Neural progenitor cell (in vitro differentiated cells): Measurements from ENCODE around the gene HMGN1. TPM values are rescaled to one million over a fixed set of nuclear protein-coding genes. Genes with fewer than 3 reads are reported as not detected.

Experiments
- DNase-seq: peaks from one replicate; pipeline ENCODE4 v3.0.0-alpha.2; 2016; ENCODE audit warnings: low spot score
- H2AFZ ChIP-seq: fragments of 200-600 bp; sonication (generic); replicated peaks from 2 replicates; pipeline ENCODE4 v1.6.1; 2016; ENCODE audit warnings: antibody characterized with exemption
- H3F3A ChIP-seq: fragments of 200-600 bp; sonication (generic); 2 replicates; pipeline ENCODE4 v1.6.1; 2016; ENCODE audit warnings: antibody characterized with exemption, low read depth
- H3K27ac ChIP-seq: fragments of 200-600 bp; sonication (generic); 2 replicates; pipeline ENCODE4 v1.5.1; 2016; ENCODE audit warnings: mild to moderate bottlenecking
- H3K27me3 ChIP-seq: fragments of 200-600 bp; sonication (generic); 2 replicates; pipeline ENCODE4 v1.6.1; 2016; ENCODE audit warnings: mild to moderate bottlenecking, moderate library complexity
- H3K36me3 ChIP-seq: fragments of 200-600 bp; sonication (generic); 2 replicates; pipeline ENCODE4 v1.5.1; 2016
- H3K4me1 ChIP-seq: fragments of 200-600 bp; sonication (generic); 2 replicates; pipeline ENCODE4 v1.6.1; 2016; ENCODE audit warnings: mixed run types
- H3K4me2 ChIP-seq: fragments of 200-600 bp; sonication (generic); 2 replicates; pipeline ENCODE4 v1.6.1; 2016
- H3K4me3 ChIP-seq: fragments of 200-600 bp; sonication (generic); 2 replicates; pipeline ENCODE4 v1.5.1; 2016
- H3K79me2 ChIP-seq: fragments of 200-600 bp; sonication (generic); 2 replicates; pipeline ENCODE4 v1.6.1; 2016; ENCODE audit warnings: low read depth
- H3K9ac ChIP-seq: fragments of 200-600 bp; sonication (generic); 2 replicates; pipeline ENCODE4 v1.6.1; 2016
- H3K9me3 ChIP-seq: fragments of 200-600 bp; sonication (generic); 2 replicates; pipeline ENCODE4 v1.5.1; 2016; ENCODE audit warnings: low read depth
- H4K20me1 ChIP-seq: fragments of 200-600 bp; sonication (generic); 2 replicates; pipeline ENCODE4 v1.6.1; 2016; ENCODE audit warnings: low read depth
- H3K27ac Mint-ChIP-seq: 3 replicates; pipeline ENCODE4 v1.8.0; 2021; ENCODE audit warnings: mixed read lengths
- H3K27me3 Mint-ChIP-seq: 2 replicates; pipeline ENCODE4 v1.8.0; 2022; ENCODE audit warnings: low read depth, mild to moderate bottlenecking, inconsistent platforms, moderate library complexity, mixed read lengths; ENCODE audit not compliant: insufficient read depth
- H3K36me3 Mint-ChIP-seq: 3 replicates; pipeline ENCODE4 v1.8.0; 2021; ENCODE audit warnings: mixed read lengths
- H3K4me1 Mint-ChIP-seq: 3 replicates; pipeline ENCODE4 v1.8.0; 2021; ENCODE audit warnings: mixed read lengths
- H3K4me3 Mint-ChIP-seq: 3 replicates; pipeline ENCODE4 v1.8.0; 2021; ENCODE audit warnings: mild to moderate bottlenecking, moderate library complexity, mixed read lengths
- H3K9me3 Mint-ChIP-seq: 3 replicates; pipeline ENCODE4 v1.8.0; 2020; ENCODE audit warnings: mixed read lengths
- EZH2 ChIP-seq: fragments of 200-600 bp; sonication (generic); IDR thresholded peaks from 2 replicates; pipeline ENCODE4 v1.6.1; 2017; ENCODE audit warnings: antibody characterized with exemption, mild to moderate bottlenecking, moderate library complexity
- EZH2phosphoT487 ChIP-seq: fragments of 200-600 bp; sonication (generic); IDR thresholded peaks from 2 replicates; pipeline ENCODE4 v1.6.1; 2017; ENCODE audit warnings: antibody characterized with exemption
- total RNA-seq: library from RNA; depleted of rRNA; stranded (reverse); fragments of >200 nt; gene quantifications from 2 replicates; pipeline ENCODE4 v1.2.3, GENCODE V29; 2015; ENCODE audit warnings: low replicate concordance
- TF ChIP-seq, protein P1 (sequence below): fragments of 200-600 bp; sonication (generic); IDR thresholded peaks from 2 replicates; pipeline ENCODE4 v1.5.1; 2017; ENCODE audit warnings: antibody characterized with exemption, mild to moderate bottlenecking

HMGN1 gene
- total RNA-seq, 1 donor from 2014 or later: 903 TPM

DNA sequence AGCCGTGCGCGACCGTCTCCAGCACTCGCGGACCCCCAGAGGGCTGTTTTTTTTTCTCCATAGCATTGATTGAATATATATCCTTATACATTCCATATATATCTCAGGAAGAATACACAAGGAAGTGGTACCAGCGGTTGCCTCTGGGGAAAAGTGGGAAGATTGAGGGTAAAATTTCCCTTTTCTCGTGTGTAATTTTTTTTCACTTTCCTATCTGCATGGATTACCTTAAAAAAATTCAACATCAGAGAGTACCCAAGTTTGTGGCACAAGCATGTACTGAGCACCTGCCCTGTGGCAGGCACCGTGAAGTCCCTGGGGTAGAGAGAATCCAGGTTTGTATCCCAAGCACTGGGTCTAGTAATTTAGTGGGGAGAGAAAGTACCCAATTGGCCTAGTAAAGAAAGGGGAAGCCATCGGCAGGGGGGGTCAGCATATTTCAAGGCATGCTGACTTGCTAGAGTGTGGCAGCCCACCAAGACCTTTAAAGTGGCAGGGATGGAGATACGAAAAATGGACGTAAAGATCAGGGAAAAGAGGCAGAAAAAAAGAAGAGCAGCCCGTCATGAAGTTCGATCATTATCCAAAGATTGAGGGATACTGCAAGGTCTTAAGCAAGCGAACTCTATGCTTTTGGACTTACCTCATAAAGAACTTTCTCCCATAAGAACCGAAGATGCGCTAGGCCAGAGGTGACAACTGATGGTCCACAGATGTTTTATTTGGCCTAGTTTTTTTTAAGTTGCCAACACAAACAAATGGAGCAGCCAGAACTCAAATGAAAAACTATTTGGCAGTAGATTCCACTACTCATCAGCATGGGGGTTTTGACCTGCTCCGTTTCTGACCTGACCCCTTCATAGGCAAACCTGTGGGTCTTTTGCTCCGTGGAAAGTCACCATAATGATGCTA, 1.5 kb upstream of the HMGN1 start:
- peaks cover 21% of the 10 kb centered on the region for H3K36me3 Mint-ChIP-seq
- Histone ChIP-seq H3K9ac (peak overlapping the region; percentile 35), H2AFZ (peak overlapping the region; percentile 97), H3K27ac (peak overlapping the region; percentile 88), H3K4me2 (peak overlapping the region; percentile 82), H3K27me3 (no peaks in the 10 kb centered on the region), H3F3A (peaks cover 23% of the 10 kb centered on the region), H3K4me1 (peaks cover 18% of the 10 kb centered on the region), H3K9me3 (no peaks in the 10 kb centered on the region), H3K36me3 (peaks cover 20% of the 10 kb centered on the region), H3K4me3 (peak overlapping the region; percentile 92), H4K20me1 (peaks cover 30% of the 10 kb centered on the region), H3K79me2 (peaks cover 31% of the 10 kb centered on the region)
- no peak for TF ChIP-seq EZH2
- TF ChIP-seq, protein P1, sequence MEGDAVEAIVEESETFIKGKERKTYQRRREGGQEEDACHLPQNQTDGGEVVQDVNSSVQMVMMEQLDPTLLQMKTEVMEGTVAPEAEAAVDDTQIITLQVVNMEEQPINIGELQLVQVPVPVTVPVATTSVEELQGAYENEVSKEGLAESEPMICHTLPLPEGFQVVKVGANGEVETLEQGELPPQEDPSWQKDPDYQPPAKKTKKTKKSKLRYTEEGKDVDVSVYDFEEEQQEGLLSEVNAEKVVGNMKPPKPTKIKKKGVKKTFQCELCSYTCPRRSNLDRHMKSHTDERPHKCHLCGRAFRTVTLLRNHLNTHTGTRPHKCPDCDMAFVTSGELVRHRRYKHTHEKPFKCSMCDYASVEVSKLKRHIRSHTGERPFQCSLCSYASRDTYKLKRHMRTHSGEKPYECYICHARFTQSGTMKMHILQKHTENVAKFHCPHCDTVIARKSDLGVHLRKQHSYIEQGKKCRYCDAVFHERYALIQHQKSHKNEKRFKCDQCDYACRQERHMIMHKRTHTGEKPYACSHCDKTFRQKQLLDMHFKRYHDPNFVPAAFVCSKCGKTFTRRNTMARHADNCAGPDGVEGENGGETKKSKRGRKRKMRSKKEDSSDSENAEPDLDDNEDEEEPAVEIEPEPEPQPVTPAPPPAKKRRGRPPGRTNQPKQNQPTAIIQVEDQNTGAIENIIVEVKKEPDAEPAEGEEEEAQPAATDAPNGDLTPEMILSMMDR: no peak
- no peak for TF ChIP-seq EZH2phosphoT487
- H3K27me3 Mint-ChIP-seq: peaks cover 2% of the 10 kb centered on the region
- H3K9me3 Mint-ChIP-seq: peaks cover 8% of the 10 kb centered on the region
- peaks cover 26% of the 10 kb centered on the region for H3K4me1 Mint-ChIP-seq
- H3K4me3 Mint-ChIP-seq: peak overlapping the region; percentile 88
- H3K27ac Mint-ChIP-seq: peak overlapping the region; percentile 2
- no peak for DNase-seq

DNA sequence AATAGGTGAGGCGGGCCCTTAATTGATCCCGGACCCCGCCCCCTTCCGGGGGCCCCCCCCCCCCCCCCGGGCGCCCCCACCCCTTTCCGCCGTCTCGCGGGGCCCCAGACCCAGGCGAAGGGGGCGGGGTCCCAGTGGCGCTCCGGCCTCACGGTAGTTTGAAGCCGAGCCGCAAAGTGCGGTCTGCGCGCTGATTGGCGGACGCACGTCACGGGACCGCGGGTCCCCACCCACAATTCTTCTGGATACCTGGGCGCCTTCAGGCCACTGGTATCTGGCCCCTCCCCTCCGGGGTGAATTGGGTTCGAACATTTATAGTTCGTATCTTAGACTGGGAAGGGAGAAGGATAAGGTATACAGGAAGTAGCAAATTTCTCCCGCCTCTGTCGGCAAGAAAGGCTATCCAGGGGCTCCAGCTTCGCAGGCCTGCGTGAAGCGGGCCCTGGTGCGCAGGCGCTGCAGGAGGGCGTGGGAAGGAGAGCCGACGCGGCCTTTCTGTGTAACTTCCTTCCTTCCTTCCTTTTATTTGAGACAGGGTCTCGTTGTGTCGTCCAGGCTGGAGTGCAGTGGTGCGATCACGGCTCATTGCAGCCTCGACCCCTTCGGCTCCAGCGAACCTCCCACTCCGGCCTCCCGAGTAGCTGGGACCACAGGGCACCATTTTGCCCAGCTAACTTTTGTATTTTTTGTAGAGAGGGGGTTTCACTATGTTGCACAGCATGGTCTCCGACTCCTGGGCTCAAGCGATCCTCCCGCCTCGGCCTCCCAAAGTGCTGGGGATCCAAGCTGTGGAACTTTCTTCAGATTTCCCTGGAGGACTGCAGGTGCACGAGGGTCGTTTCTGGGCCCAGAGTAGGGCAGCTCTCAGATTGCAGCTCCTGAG, 564 bp upstream of the HMGN1 start:
- peaks cover 39% of the 10 kb centered on the region for H4K20me1 ChIP-seq
- H2AFZ ChIP-seq: peak overlapping the region; percentile 97
- no peaks in the 10 kb centered on the region for H3K9me3 ChIP-seq
- peak overlapping the region; percentile 35 for H3K9ac ChIP-seq
- Mint-ChIP-seq H3K4me3 (peak overlapping the region; percentile 88), H3K4me1 (peaks cover 34% of the 10 kb centered on the region), H3K27ac (peak overlapping the region; percentile 78), H3K9me3 (peaks cover 6% of the 10 kb centered on the region), H3K27me3 (peaks cover 2% of the 10 kb centered on the region), H3K36me3 (peaks cover 28% of the 10 kb centered on the region)
- H3K4me2 ChIP-seq: peak overlapping the region; percentile 82
- H3K27ac ChIP-seq: peak overlapping the region; percentile 88
- peaks cover 30% of the 10 kb centered on the region for H3F3A ChIP-seq
- H3K36me3 ChIP-seq: peaks cover 24% of the 10 kb centered on the region
- TF ChIP-seq, protein P1: no peak
- no peak for TF ChIP-seq EZH2
- no peak for TF ChIP-seq EZH2phosphoT487
- H3K4me3 ChIP-seq: peak overlapping the region; percentile 92
- peak; percentile 99 for DNase-seq
- no peaks in the 10 kb centered on the region for H3K27me3 ChIP-seq
- peaks cover 21% of the 10 kb centered on the region for H3K4me1 ChIP-seq
- H3K79me2 ChIP-seq: peaks cover 40% of the 10 kb centered on the region

DNA sequence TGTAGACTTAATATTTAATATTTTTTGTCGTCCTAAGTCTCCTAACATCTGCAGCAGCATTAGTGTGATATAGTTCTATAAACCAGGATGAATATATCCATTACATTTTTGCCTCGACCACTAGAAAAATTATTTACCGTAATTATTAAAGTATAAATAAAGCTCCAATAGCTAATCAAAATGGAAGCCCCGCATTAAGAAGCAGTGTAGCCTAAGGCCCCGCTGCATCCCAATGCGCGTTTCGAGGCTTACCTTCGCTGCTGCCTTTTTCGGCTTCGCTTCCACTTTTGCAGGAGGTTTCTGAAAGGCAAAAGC, 891 bp downstream of the HMGN1 start:
- Histone ChIP-seq H3K9me3 (no peaks in the 10 kb centered on the region), H3K4me1 (peaks cover 21% of the 10 kb centered on the region), H3K36me3 (peaks cover 31% of the 10 kb centered on the region), H3K4me2 (peak overlapping the region; percentile 88), H3K79me2 (peaks cover 54% of the 10 kb centered on the region), H2AFZ (no peak overlapping the region), H4K20me1 (peaks cover 51% of the 10 kb centered on the region), H3K4me3 (peak overlapping the region; percentile 92), H3K9ac (peak overlapping the region; percentile 90), H3K27me3 (no peaks in the 10 kb centered on the region), H3K27ac (peak overlapping the region; percentile 99), H3F3A (peaks cover 42% of the 10 kb centered on the region)
- Mint-ChIP-seq H3K4me3 (peak overlapping the region; percentile 93), H3K36me3 (peaks cover 36% of the 10 kb centered on the region), H3K9me3 (peaks cover 6% of the 10 kb centered on the region), H3K27ac (peak overlapping the region; percentile 61), H3K27me3 (peaks cover 2% of the 10 kb centered on the region), H3K4me1 (peaks cover 38% of the 10 kb centered on the region)
- no peak for DNase-seq
- TF ChIP-seq EZH2: no peak
- TF ChIP-seq, protein P1: no peak
- TF ChIP-seq EZH2phosphoT487: no peak
